Activated T-helper 2 cell treated with anti-CD3 and anti-CD28 coated beads, Interferon-gamma antibody, Interleukin-2, Interleukin-4, amounts not matched to agents 10 μg/mL and 5 μg/mL and 100 μg/mL, durations not matched to agents 14 hours and 24 hours and 36 hours (primary cell): ENCODE measurements around the gene ST6GALNAC3. TPM values are rescaled to one million over a fixed set of nuclear protein-coding genes. Genes with fewer than 3 reads are reported as not detected.
"Not testable (repeated sequence)": the region's sequence is repeated elsewhere in the genome, so short reads cannot be mapped to it uniquely, and the experiment has no call there.

Experiments
- DNase-seq: peaks from one replicate; pipeline ENCODE4 v3.0.0; 2021; ENCODE audit warnings: low spot score
- H3K27ac Mint-ChIP-seq: one replicate; pipeline ENCODE4 v1.8.0; 2021; ENCODE audit warnings: mixed read lengths
- H3K27me3 Mint-ChIP-seq: one replicate; pipeline ENCODE4 v1.8.0; 2021; ENCODE audit warnings: low read depth, mixed read lengths
- H3K36me3 Mint-ChIP-seq: one replicate; pipeline ENCODE4 v1.8.0; 2021; ENCODE audit warnings: low read depth, mixed read lengths
- H3K4me1 Mint-ChIP-seq: one replicate; pipeline ENCODE4 v1.8.0; 2021; ENCODE audit warnings: low read depth, mixed read lengths
- H3K4me3 Mint-ChIP-seq: one replicate; pipeline ENCODE4 v1.8.0; 2021; ENCODE audit warnings: low read depth, mild to moderate bottlenecking, moderate library complexity, mixed read lengths
- H3K9me3 Mint-ChIP-seq: one replicate; pipeline ENCODE4 v1.8.0; 2021; ENCODE audit warnings: mixed read lengths
- intact Hi-C: fragments of 100-400 bp; cut with micrococcal nuclease; formaldehyde crosslinking; loops from one replicate; pipeline ENCODE4 v1.15.1; 2023
- total RNA-seq: library from RNA; stranded (reverse); gene quantifications from 2 replicates; pipeline ENCODE4 v1.2.3, GENCODE V29; 2022

ST6GALNAC3 gene
- total RNA-seq, 1 donor from 2014 or later, result not detected

DNA sequence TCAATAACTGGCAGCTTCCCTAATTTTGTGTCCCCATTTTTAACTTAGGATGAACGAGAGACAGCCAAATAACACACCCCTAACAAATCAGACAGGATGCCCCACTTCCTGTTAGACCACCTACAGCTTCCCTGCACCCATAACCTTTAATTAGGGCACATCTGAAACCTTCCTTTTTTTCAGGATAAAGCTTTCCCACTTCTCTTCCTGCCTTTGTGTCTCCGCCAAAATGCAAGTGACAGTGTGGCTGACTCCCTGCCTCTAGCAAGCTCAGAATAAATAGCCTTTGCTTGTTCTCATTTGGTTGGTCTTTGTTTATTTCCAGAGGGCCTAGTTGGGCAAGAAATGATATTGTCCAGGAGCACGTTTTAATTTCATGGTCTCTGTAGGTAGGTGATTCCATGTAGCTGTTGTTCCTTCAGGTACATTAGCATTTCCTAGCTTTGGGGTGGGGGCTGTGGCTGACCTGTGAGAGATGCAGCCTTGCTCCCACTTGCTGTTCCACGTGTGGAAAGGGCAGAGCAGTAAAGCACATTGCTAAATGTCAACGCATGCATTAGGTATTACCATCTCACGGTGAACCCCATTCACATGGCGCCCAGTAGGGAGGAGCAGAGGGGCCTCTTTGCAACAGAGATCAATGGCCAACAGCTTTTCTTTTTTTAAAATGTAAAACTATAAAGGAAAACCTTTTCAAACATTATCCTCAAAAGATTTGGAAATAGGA, 154.9 kb downstream of the ST6GALNAC3 start:
- intact Hi-C loops, result no loop called here
- no peak overlapping the region for H3K4me3 Mint-ChIP-seq
- no peak overlapping the region for H3K27ac Mint-ChIP-seq
- no peaks in the 10 kb centered on the region for H3K27me3 Mint-ChIP-seq
- H3K4me1 Mint-ChIP-seq, result peaks cover 3% of the 10 kb centered on the region
- no peaks in the 10 kb centered on the region for H3K9me3 Mint-ChIP-seq
- H3K36me3 Mint-ChIP-seq, result no peaks in the 10 kb centered on the region
- DNase-seq, result no peak

DNA sequence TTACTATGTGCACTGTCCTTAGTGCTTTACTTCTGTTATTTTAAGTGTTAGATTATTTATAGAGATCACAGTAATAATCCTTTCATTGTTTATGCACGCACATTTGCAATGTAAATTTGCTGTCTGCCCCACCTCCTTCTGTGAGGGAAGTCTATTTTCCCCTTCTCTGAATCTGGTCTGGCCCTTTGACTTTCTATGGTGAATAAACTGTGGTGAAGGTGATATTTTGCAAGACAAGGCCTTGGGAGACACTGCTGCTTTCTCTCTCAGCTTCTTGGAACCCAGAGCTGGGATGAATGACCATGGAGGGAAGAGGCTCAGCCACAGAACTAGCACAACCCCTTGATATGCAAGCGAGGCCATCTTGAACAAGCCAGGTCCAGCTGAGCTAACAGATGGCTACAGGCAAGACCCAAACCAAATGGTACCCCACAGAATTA, 156.3 kb downstream of the ST6GALNAC3 start:
- Mint-ChIP-seq H3K4me3 (no peak overlapping the region), H3K27me3 (no peaks in the 10 kb centered on the region), H3K4me1 (peaks cover 3% of the 10 kb centered on the region), H3K9me3 (no peaks in the 10 kb centered on the region), H3K27ac (no peak overlapping the region), H3K36me3 (no peaks in the 10 kb centered on the region)
- DNase-seq, result no peak
- intact Hi-C loops, result no loop called here

- Mint-ChIP-seq H3K9me3 (no peaks in the 10 kb centered on the region), H3K36me3 (no peaks in the 10 kb centered on the region), H3K27me3 (no peaks in the 10 kb centered on the region), H3K27ac (no peak overlapping the region), H3K4me3 (no peak overlapping the region), H3K4me1 (peaks cover 3% of the 10 kb centered on the region)
- no peak for DNase-seq
- intact Hi-C loops, result no loop called here
Observed at GRCh38 chr1:76231320-76231719, 156.8 kb downstream of the ST6GALNAC3 start.

- no peaks in the 10 kb centered on the region for H3K9me3 Mint-ChIP-seq
- H3K4me1 Mint-ChIP-seq, result peaks cover 3% of the 10 kb centered on the region
- DNase-seq, result no peak
- H3K4me3 Mint-ChIP-seq, result no peak overlapping the region
- H3K27me3 Mint-ChIP-seq, result no peaks in the 10 kb centered on the region
- H3K36me3 Mint-ChIP-seq, result no peaks in the 10 kb centered on the region
- intact Hi-C loops, result no loop called here
- H3K27ac Mint-ChIP-seq, result no peak overlapping the region
Observed at GRCh38 chr1:76232666-76233065, 158.1 kb downstream of the ST6GALNAC3 start.

DNA sequence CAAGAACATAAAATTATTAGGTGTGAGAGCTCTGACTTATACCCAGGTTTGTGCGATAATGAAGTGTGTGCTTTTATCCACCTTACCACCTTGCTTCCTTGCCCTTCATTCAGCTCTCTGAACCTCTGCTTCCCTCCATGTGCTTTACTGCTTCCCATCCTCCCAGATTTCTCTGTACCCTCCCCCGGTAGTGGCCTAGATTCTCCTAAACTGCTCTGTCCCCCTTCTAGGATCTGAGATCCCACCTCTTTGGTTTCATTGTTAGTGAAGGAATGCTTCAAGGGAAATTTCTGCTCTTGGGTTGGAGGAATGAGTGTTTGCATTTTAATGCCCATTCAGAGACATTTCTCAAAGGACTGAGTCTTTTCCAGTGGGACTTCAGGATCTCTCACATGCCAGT, 159.5 kb downstream of the ST6GALNAC3 start:
- intact Hi-C loops, result no loop called here
- Mint-ChIP-seq H3K4me1 (peaks cover 3% of the 10 kb centered on the region), H3K27ac (no peak overlapping the region), H3K4me3 (no peak overlapping the region), H3K27me3 (no peaks in the 10 kb centered on the region), H3K9me3 (no peaks in the 10 kb centered on the region), H3K36me3 (no peaks in the 10 kb centered on the region)
- DNase-seq, result no peak

GRCh38 chr1:76237211-76237610, 162.7 kb downstream of the ST6GALNAC3 start:
- DNase-seq, result no peak
- Mint-ChIP-seq H3K27me3 (no peaks in the 10 kb centered on the region), H3K36me3 (no peaks in the 10 kb centered on the region), H3K9me3 (no peaks in the 10 kb centered on the region), H3K4me3 (no peak overlapping the region), H3K27ac (no peak overlapping the region), H3K4me1 (no peaks in the 10 kb centered on the region)
- intact Hi-C loops, result no loop called here

DNA sequence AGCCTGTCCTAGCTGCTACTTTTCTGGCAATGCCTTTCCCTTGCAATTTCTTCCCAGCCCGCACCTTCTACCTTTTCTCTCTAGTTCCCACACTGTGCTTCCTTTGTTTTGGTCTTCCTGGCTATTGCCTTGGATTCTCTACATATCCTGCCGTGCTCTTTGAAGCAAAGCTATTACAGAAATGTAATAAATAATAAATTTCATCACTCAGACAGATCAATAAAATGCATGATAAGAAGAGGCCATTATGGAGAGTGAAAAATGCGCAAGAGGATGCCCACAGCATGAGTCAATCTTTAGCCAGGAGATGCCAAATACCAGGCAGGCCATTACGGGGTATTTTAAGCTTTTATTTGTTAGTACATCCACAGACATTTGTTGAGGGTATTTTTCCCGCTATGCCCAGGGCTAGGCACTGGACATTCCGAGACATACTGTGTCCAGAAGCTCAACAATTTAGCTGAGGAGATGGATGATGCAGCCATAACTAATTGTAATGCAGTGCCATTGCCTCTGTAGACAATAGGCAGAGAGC, 163.6 kb downstream of the ST6GALNAC3 start:
- intact Hi-C loops, result no loop called here
- Mint-ChIP-seq H3K4me1 (no peaks in the 10 kb centered on the region), H3K4me3 (no peak overlapping the region), H3K9me3 (no peaks in the 10 kb centered on the region), H3K27ac (no peak overlapping the region), H3K36me3 (no peaks in the 10 kb centered on the region), H3K27me3 (no peaks in the 10 kb centered on the region)
- no peak for DNase-seq

- Mint-ChIP-seq H3K27ac (no peak overlapping the region), H3K36me3 (no peaks in the 10 kb centered on the region), H3K4me1 (no peaks in the 10 kb centered on the region), H3K9me3 (peaks cover 9% of the 10 kb centered on the region), H3K4me3 (no peak overlapping the region), H3K27me3 (no peaks in the 10 kb centered on the region)
- intact Hi-C loops, result no loop called here
- no peak for DNase-seq
Observed at GRCh38 chr1:76239470-76239918, 164.9 kb downstream of the ST6GALNAC3 start.

DNA sequence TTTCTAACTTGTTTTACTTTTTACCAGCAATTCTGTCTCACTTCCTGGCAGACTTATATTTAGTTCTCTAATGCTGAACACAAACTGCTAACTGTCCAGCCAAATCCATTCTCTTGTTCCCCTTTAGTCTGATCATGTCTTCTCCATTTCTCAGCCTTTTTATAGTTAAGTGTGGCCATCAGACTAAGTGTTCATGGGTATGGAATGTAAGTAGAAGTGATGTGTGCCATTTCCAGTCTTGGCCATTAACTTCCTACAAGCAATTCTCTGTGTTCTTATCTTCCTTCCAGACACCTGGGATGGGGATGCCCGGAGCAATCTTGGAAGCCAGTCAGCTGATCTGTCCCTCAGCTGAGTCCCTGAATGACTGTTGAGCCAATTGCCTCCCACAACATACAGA, 165.8 kb downstream of the ST6GALNAC3 start:
- Mint-ChIP-seq H3K9me3 (peaks cover 12% of the 10 kb centered on the region), H3K27ac (no peak overlapping the region), H3K4me3 (no peak overlapping the region), H3K36me3 (no peaks in the 10 kb centered on the region), H3K27me3 (no peaks in the 10 kb centered on the region), H3K4me1 (no peaks in the 10 kb centered on the region)
- no peak for DNase-seq
- intact Hi-C loops, result no loop called here

DNA sequence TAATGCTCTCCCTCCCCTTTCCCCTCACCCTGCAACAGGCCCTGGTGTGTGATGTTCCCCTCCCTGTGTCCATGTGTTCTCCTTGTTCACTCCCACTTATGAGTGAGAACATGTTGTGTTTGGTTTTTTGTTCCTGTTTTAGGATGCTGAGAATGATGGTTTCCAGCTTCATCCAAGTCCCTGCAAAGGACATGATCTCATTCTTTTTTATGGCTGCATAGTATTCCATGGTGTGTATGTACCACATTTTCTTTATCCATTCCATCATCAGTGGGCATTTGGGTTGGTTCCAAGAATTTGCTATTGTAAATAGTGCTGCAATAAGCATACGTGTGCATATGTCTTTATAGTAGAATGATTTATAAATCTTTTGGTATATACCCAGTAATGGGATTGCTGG, 168.0 kb downstream of the ST6GALNAC3 start:
- H3K36me3 Mint-ChIP-seq, H3K27me3 Mint-ChIP-seq, intact Hi-C loops, H3K27ac Mint-ChIP-seq, DNase-seq, H3K4me3 Mint-ChIP-seq, H3K4me1 Mint-ChIP-seq: not testable (repeated sequence)
- peaks cover 12% of the 10 kb centered on the region for H3K9me3 Mint-ChIP-seq

GRCh38 chr1:76247261-76247852, 172.8 kb downstream of the ST6GALNAC3 start:
- intact Hi-C loops, result no loop called here
- Mint-ChIP-seq H3K27me3 (peaks cover 4% of the 10 kb centered on the region), H3K4me1 (peaks cover 2% of the 10 kb centered on the region), H3K27ac (no peak overlapping the region), H3K4me3 (no peak overlapping the region), H3K9me3 (peaks cover 12% of the 10 kb centered on the region), H3K36me3 (no peaks in the 10 kb centered on the region)
- no peak for DNase-seq

- Mint-ChIP-seq H3K9me3 (no peaks in the 10 kb centered on the region), H3K4me3 (no peak overlapping the region), H3K27me3 (peaks cover 4% of the 10 kb centered on the region), H3K4me1 (peaks cover 12% of the 10 kb centered on the region), H3K27ac (no peak overlapping the region), H3K36me3 (no peaks in the 10 kb centered on the region)
- intact Hi-C loops, result no loop called here
- no peak for DNase-seq
Observed at GRCh38 chr1:76250271-76250670, 175.7 kb downstream of the ST6GALNAC3 start.

DNA sequence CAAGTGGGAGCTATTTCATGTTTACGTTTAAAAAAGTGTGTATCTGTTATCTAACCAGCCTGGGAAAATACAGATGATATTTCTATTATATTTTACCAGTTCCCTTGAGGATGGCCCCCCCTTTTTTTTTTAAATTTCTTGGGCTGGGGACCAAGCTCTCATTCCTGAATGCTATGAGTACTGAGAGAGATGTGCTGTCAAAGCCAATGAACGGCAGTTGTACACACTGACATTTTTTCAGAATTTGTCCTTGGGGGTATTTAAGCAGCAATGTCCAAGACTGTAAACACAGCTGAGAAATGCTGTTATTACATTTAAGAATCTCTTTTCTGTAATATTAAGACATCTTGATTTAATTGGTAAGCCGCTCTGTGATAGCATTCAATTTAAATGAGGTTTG, 177.9 kb downstream of the ST6GALNAC3 start:
- Mint-ChIP-seq H3K27me3 (peaks cover 4% of the 10 kb centered on the region), H3K27ac (no peak overlapping the region), H3K4me3 (no peak overlapping the region), H3K9me3 (no peaks in the 10 kb centered on the region), H3K36me3 (no peaks in the 10 kb centered on the region), H3K4me1 (peaks cover 24% of the 10 kb centered on the region)
- no peak for DNase-seq
- intact Hi-C loops, result no loop called here
